Measurements from ENCODE around the gene HACD4.

- no peak for TF ChIP-seq CTCF (IDR thresholded peaks at IDR 0.05)
- no peak for TF ChIP-seq POLR2A (IDR thresholded peaks at IDR 0.05; ENCODE audit: low read depth)
- no peak for TF ChIP-seq POLR2AphosphoS5 (IDR thresholded peaks at IDR 0.05)
- no peak for TF ChIP-seq EP300 (IDR thresholded peaks at IDR 0.05)
Observed at GRCh38 chr9:21070906-21071305, 39.5 kb upstream of the HACD4 start.

Data from esophagus muscularis mucosa (tissue), 4 donors.